ENCODE results near the gene SMYD1. TPM values are rescaled to one million over a fixed set of nuclear protein-coding genes. Genes with fewer than 3 reads are reported as not detected.
"Not testable (repeated sequence)": the region's sequence is repeated elsewhere in the genome, so short reads cannot be mapped to it uniquely, and the experiment has no call there.

SMYD1 gene
- total RNA-seq, 4 donors from 2014 or later, result 0.07 TPM; not detected in 3

DNA sequence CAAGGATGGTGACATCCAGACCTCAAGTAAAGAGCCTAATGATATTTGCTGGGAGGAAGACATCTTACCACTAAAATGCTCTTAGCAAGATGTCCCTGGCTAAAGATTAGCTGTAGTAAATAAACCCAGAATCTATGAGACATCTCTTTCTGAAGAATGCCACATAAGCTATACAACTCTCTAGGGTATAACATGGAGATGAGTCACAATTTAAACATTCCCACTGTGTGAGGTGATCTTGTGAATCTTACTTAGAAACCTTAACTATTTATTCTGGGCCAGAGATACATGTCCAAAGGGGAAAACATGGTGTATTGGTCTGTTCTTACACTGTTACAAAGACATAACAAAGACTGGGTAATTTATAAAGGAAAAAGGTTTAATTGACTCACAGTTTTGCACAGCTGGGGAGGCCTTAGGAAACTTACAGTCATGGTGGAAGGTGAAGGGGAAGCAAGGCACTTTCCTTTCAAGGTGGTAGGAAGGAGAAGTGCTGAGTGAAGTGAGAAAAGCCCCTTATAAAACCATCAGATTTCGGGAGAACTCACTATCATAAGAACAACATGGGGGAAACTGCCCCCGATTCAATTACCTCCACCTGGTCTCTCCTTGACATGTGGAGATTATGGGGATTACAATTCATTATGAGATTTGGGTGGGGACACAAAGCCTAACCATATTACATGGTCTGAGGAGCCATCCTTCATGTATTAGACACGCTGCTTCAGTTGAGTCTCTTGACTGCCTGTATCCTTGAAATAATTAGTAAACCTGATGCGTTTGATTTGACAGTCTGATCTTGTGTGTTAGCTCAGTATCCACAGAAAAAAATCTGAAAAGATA is 29.1 kb upstream of the SMYD1 start:
- no peak for TF ChIP-seq POLR2A (IDR thresholded peaks at IDR 0.05)
- TF ChIP-seq, protein P1, sequence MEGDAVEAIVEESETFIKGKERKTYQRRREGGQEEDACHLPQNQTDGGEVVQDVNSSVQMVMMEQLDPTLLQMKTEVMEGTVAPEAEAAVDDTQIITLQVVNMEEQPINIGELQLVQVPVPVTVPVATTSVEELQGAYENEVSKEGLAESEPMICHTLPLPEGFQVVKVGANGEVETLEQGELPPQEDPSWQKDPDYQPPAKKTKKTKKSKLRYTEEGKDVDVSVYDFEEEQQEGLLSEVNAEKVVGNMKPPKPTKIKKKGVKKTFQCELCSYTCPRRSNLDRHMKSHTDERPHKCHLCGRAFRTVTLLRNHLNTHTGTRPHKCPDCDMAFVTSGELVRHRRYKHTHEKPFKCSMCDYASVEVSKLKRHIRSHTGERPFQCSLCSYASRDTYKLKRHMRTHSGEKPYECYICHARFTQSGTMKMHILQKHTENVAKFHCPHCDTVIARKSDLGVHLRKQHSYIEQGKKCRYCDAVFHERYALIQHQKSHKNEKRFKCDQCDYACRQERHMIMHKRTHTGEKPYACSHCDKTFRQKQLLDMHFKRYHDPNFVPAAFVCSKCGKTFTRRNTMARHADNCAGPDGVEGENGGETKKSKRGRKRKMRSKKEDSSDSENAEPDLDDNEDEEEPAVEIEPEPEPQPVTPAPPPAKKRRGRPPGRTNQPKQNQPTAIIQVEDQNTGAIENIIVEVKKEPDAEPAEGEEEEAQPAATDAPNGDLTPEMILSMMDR (IDR thresholded peaks at IDR 0.05), result no peak
- no peak for DNase-seq
- intact Hi-C loops (cut with DNase I; ENCODE audit: low total_unique reads), result no loop called here
- Histone ChIP-seq H3K36me3 (no peaks in the 10 kb centered on the region), H3K27me3 (no peaks in the 10 kb centered on the region), H3K9me3 (no peaks in the 10 kb centered on the region), H3K4me3 (no peak overlapping the region), H3K27ac (no peak overlapping the region), H3K4me1 (no peaks in the 10 kb centered on the region)

DNA sequence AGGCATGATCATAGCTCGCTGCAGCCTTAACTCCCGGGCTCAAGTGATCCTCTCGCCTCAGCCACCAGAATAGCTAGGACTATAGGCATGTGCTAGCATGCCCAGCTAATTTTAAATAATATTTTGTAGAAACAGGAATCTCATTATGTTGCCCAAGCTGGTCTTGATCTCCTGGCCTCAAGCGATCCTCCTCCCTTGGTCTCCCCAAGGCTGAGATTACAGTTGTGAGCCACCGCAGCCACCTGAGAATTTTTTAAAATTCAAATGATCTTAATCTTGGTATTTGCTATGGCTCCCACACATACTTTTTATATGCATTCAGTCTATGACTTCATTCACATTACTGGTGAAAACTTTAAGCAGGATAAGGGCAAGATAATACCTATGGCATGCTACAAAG is 25.1 kb upstream of the SMYD1 start:
- H3K4me3 ChIP-seq, result no peak overlapping the region

DNA sequence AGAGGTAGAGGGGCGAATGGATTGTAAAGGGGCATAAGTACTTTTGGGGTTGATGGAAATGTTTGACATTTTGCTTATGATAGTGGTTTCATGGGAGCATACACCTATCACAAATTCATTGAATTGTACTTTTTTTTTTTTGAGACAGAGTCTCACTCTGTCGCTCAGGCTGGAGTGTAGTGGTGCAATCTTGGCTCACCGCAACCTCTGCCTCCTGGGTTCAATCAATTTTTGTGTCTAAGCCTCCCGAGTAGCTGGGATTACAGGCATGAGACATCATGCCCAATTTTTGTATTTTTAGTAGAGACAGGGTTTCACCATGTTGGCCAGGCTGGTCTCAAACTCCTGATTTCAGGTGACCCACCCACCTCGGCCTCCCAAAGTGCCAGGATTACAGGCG is 22.1 kb upstream of the SMYD1 start:
- H3K9me3 ChIP-seq; H3K4me1 ChIP-seq; H3K27ac ChIP-seq; H3K27me3 ChIP-seq; H3K4me3 ChIP-seq; DNase-seq; intact Hi-C loops (cut with DNase I; ENCODE audit: low total_unique reads); H3K36me3 ChIP-seq: not testable (repeated sequence)

More for the DNA sequence above, 25.1 kb upstream of the SMYD1 start:
- H3K9me3 ChIP-seq, result no peaks in the 10 kb centered on the region
- TF ChIP-seq, protein P1 (IDR thresholded peaks at IDR 0.05), result no peak
- no peak for TF ChIP-seq POLR2A (IDR thresholded peaks at IDR 0.05)
- no peaks in the 10 kb centered on the region for H3K27me3 ChIP-seq
- no peak for DNase-seq
- H3K27ac ChIP-seq, result no peak overlapping the region
- intact Hi-C loops (cut with DNase I; ENCODE audit: low total_unique reads), result no loop called here
- no peaks in the 10 kb centered on the region for H3K36me3 ChIP-seq
- H3K4me1 ChIP-seq, result no peaks in the 10 kb centered on the region

DNA sequence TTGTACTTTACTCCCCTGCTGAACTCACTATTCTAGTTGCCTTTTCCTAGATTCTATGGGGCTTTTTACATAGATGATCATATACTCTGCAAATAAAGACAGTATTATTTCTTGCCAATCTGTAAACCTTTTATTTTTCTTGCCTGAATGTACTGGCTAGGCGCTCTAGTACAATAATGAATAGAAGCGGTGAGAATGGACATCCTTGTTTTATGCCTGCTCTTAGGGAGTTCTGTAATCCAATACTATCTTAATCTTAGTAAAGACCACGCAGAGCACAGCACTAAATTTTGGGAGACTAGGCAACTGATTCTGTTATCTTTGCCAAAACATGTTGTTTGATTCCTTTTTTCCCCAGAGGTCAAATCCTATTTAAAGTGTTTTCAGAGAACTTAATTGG is 19.1 kb upstream of the SMYD1 start:
- no peak for TF ChIP-seq POLR2A (IDR thresholded peaks at IDR 0.05)
- TF ChIP-seq, protein P1 (IDR thresholded peaks at IDR 0.05), result no peak
- Histone ChIP-seq H3K9me3 (no peaks in the 10 kb centered on the region), H3K4me3 (no peak overlapping the region), H3K36me3 (no peaks in the 10 kb centered on the region), H3K27ac (no peak overlapping the region), H3K27me3 (no peaks in the 10 kb centered on the region), H3K4me1 (no peaks in the 10 kb centered on the region)
- intact Hi-C loops (cut with DNase I; ENCODE audit: low total_unique reads), result no loop called here
- no peak for DNase-seq

DNA sequence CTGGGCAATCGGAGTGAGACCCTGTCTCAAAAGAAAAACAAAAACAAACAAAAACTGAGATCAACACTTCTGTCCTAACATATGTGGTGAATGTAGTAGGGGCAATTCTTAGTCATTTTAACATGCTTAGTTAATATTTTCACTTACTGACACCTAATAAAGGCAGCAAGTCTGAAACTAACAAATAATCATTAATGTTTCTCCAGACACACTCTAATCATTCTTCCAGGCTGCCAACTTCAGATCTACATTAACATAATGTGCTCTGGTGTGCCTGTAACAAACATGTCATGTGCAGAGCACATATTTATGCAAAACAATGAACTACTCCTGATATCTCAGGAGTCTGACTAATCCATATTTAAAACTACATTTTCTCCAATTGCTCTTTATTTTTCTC is 18.0 kb upstream of the SMYD1 start:
- H3K4me3 ChIP-seq, result no peak overlapping the region
- intact Hi-C loops (cut with DNase I; ENCODE audit: low total_unique reads), result loop anchor here (10.0 kb wide), 1 partner anchor 125 kb away; the partner anchor contains the start of gene THNSL2
- no peak for DNase-seq
- peaks cover 0 to 5% of the 10 kb centered on the region in 2 donors for H3K4me1 ChIP-seq
- TF ChIP-seq POLR2A (IDR thresholded peaks at IDR 0.05), result no peak
- H3K27me3 ChIP-seq, result no peaks in the 10 kb centered on the region
- no peaks in the 10 kb centered on the region for H3K36me3 ChIP-seq
- H3K27ac ChIP-seq, result no peak overlapping the region
- H3K9me3 ChIP-seq, result no peaks in the 10 kb centered on the region

DNA sequence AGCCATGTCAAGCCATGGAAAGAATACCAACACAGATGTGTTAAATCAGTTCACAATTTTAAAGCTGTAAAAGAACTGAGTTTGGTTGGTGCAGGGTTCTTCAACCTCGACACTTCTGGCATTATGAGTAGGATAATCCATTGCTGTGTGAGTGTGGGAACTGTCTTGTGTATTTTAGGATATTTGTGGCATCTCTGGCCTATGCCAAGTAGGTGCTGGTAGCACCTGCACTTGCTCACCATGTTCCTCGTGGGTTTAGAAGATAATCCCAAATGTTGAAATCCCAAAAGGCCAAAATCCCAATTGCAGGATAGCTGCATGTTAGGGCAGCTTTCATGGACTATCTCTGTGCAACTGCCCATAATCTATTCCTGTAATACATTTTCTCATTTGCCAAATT is 15.8 kb upstream of the SMYD1 start:
- Histone ChIP-seq H3K36me3 (no peaks in the 10 kb centered on the region), H3K27me3 (no peaks in the 10 kb centered on the region), H3K27ac (no peak overlapping the region), H3K9me3 (no peaks in the 10 kb centered on the region), H3K4me1 (peaks cover 0 to 5% of the 10 kb centered on the region in 2 donors), H3K4me3 (no peak overlapping the region)
- DNase-seq, result no peak
- TF ChIP-seq, protein P1 (IDR thresholded peaks at IDR 0.05), result no peak
- TF ChIP-seq POLR2A (IDR thresholded peaks at IDR 0.05), result no peak
- intact Hi-C loops (cut with DNase I; ENCODE audit: low total_unique reads), result loop anchor here (10.0 kb wide), 1 partner anchor 123 kb away; the partner anchor contains the start of gene THNSL2

All from uterus (tissue), 4 donors.